Fibroblast of lung (primary cell): Measurements from ENCODE around the gene HS1BP3. TPM values are rescaled to one million over a fixed set of nuclear protein-coding genes. Genes with fewer than 3 reads are reported as not detected.

Experiments
- DNase-seq, 2 donors: peaks; one replicate each; pipeline versions ENCODE4 v3.0.0 to v3.0.0-alpha.2; 2010; ENCODE audit warnings: low read depth in 2 of 2
- H2AFZ ChIP-seq: 2 replicates; pipeline ENCODE4 v1.5.1; 2012; ENCODE audit warnings: low read length, control low read depth, inconsistent platforms
- H3K27ac ChIP-seq: 2 replicates; pipeline ENCODE4 v1.5.1; 2011; ENCODE audit warnings: low read length, control low read depth; ENCODE audit not compliant: insufficient read depth
- H3K27me3 ChIP-seq: 2 replicates; pipeline ENCODE4 v1.5.1; 2011; ENCODE audit warnings: mild to moderate bottlenecking, low read length; ENCODE audit not compliant: control insufficient read depth, insufficient read depth
- H3K36me3 ChIP-seq: 2 replicates; pipeline ENCODE4 v1.5.1; 2011; ENCODE audit warnings: low read length; ENCODE audit not compliant: control insufficient read depth, insufficient read depth
- H3K4me1 ChIP-seq: 2 replicates; pipeline ENCODE4 v1.5.1; 2011; ENCODE audit warnings: low read length; ENCODE audit not compliant: control insufficient read depth, insufficient read depth; ENCODE audit errors: extremely low read depth
- H3K4me2 ChIP-seq: 2 replicates; pipeline ENCODE4 v1.5.1; 2011; ENCODE audit warnings: low read length, control low read depth; ENCODE audit not compliant: insufficient read depth; ENCODE audit errors: extremely low read depth
- H3K4me3 ChIP-seq, 4 experiments: fragments of 200-600 bp in 1 of 4; sonication (generic) in 1 of 4; replicated peaks in 1 of 4; 2 replicates each; pipeline ENCODE4 v1.5.1; 2011 to 2016; ENCODE audit warnings: low read length in 4 of 4, low read depth in 3 of 4, mild to moderate bottlenecking in 3 of 4, control low read depth in 2 of 4, inconsistent platforms in 1 of 4, mixed read lengths in 1 of 4; ENCODE audit not compliant: insufficient read depth in 1 of 4; ENCODE audit errors: control extremely low read depth in 1 of 4
- H3K79me2 ChIP-seq: 2 replicates; pipeline ENCODE4 v1.5.1; 2012; ENCODE audit warnings: mild to moderate bottlenecking, low read length, inconsistent platforms; ENCODE audit not compliant: control insufficient read depth, insufficient read depth
- H3K9ac ChIP-seq: 2 replicates; pipeline ENCODE4 v1.5.1; 2011; ENCODE audit warnings: mild to moderate bottlenecking, low read length, control low read depth; ENCODE audit not compliant: insufficient read depth
- H3K9me3 ChIP-seq: 2 replicates; pipeline ENCODE4 v1.5.1; 2012; ENCODE audit warnings: low read depth, low read length; ENCODE audit not compliant: control insufficient read depth, insufficient read depth
- H4K20me1 ChIP-seq: 2 replicates; pipeline ENCODE4 v1.5.1; 2011; ENCODE audit warnings: low read length; ENCODE audit not compliant: control insufficient read depth, insufficient read depth; ENCODE audit errors: extremely low read depth
- CTCF ChIP-seq, 2 donors: IDR thresholded peaks in 1 of 2; conservative IDR thresholded peaks in 1 of 2; 1 replicate in 1 of 2; 2 replicates in 1 of 2; pipeline ENCODE4 v1.5.1; 2011 to 2012; ENCODE audit warnings: low read length in 2 of 2, control low read depth in 1 of 2, inconsistent platforms in 1 of 2, low read depth in 1 of 2, mild to moderate bottlenecking in 1 of 2
- EZH2 ChIP-seq: IDR thresholded peaks from 2 replicates; pipeline ENCODE4 v1.5.1; 2012; ENCODE audit warnings: low read length, control low read depth, mild to moderate bottlenecking; ENCODE audit errors: missing control alignments
- polyA plus RNA-seq, 2 donors: library from polyadenylated mRNA; depleted of rRNA in 1 of 2; stranded (reverse) in 1 of 2; unstranded in 1 of 2; fragments of >200 nt; gene quantifications; 2 replicates each; pipeline ENCODE4 v1.2.1, GENCODE V29; 2011 to 2012; ENCODE audit warnings: missing spikeins in 1 of 2
- total RNA-seq: library from RNA; depleted of rRNA; stranded (reverse); fragments of >200 nt; gene quantifications from 2 replicates; pipeline ENCODE4 v1.2.1, GENCODE V29; 2014

The HS1BP3 gene
- total and polyA plus RNA-seq, 2 donors (not counting 1 experiment from before 2014, with no cell fraction given), result 17.8 to 38.1 TPM

- Histone ChIP-seq H3K27me3 (no peaks in the 10 kb centered on the region), H3K9ac (no peak overlapping the region), H3K4me1 (peaks cover 49% of the 10 kb centered on the region), H3K36me3 (no peaks in the 10 kb centered on the region), H3K27ac (peak overlapping the region; percentile 16), H3K4me2 (no peak overlapping the region), H3K79me2 (no peaks in the 10 kb centered on the region), H3K9me3 (no peaks in the 10 kb centered on the region), H4K20me1 (no peaks in the 10 kb centered on the region), H3K4me3 (no peak overlapping the region), H2AFZ (no peak overlapping the region)
- DNase-seq, result peak in 1 of 2 donors; percentile 56
- TF ChIP-seq EZH2, result no peak
- no peak for TF ChIP-seq CTCF (conservative IDR thresholded peaks at IDR 0.05 in 1 of 2, IDR thresholded peaks at IDR 0.05 in 1 of 2; ENCODE audit: low read depth in 1 of 2, low read length in 2 of 2)
These were observed 60.0 kb downstream of the HS1BP3 start for GRCh38 chr2:20590704-20591515.

- no peak overlapping the region for H3K4me3 ChIP-seq
- DNase-seq, result peak in 1 of 2 donors; percentile 64
- H3K9ac ChIP-seq, result no peak overlapping the region
- no peaks in the 10 kb centered on the region for H3K27me3 ChIP-seq
- H3K27ac ChIP-seq, result peak overlapping the region; percentile 16
- no peak overlapping the region for H3K4me2 ChIP-seq
- H3K4me1 ChIP-seq, result peaks cover 48% of the 10 kb centered on the region
- H3K9me3 ChIP-seq, result no peaks in the 10 kb centered on the region
- H4K20me1 ChIP-seq, result no peaks in the 10 kb centered on the region
- no peaks in the 10 kb centered on the region for H3K36me3 ChIP-seq
- H3K79me2 ChIP-seq, result no peaks in the 10 kb centered on the region
- TF ChIP-seq EZH2 (no peak), CTCF (conservative IDR thresholded peaks at IDR 0.05 in 1 of 2, IDR thresholded peaks at IDR 0.05 in 1 of 2; ENCODE audit: low read depth in 1 of 2, low read length in 2 of 2) (no peak)
- H2AFZ ChIP-seq, result no peak overlapping the region
These were observed 60.8 kb downstream of the HS1BP3 start for GRCh38 chr2:20589975-20590703.
